ENCODE data around the gene PFN2.

DNA sequence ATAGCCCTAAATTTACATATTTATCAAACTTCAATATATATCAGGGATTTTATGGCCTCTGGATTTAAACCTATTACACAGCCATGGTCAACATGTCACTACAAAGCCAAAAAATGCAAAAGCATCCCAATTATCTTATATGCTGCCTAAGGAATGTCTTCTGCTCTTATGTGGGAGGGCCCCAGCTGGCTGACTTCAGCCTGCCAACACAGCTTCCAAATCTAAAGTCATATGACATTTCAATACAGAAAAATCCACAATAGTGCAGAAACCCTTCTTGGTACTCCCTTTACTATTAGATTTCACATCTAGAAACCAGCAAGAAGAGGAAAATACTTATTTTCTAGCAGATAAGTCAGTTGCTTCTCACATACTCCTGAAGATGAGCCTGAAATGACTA is 6.4 kb downstream of the PFN2 start:
- TF ChIP-seq, protein P1, sequence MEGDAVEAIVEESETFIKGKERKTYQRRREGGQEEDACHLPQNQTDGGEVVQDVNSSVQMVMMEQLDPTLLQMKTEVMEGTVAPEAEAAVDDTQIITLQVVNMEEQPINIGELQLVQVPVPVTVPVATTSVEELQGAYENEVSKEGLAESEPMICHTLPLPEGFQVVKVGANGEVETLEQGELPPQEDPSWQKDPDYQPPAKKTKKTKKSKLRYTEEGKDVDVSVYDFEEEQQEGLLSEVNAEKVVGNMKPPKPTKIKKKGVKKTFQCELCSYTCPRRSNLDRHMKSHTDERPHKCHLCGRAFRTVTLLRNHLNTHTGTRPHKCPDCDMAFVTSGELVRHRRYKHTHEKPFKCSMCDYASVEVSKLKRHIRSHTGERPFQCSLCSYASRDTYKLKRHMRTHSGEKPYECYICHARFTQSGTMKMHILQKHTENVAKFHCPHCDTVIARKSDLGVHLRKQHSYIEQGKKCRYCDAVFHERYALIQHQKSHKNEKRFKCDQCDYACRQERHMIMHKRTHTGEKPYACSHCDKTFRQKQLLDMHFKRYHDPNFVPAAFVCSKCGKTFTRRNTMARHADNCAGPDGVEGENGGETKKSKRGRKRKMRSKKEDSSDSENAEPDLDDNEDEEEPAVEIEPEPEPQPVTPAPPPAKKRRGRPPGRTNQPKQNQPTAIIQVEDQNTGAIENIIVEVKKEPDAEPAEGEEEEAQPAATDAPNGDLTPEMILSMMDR (IDR thresholded peaks at IDR 0.05) = no peak
- TF ChIP-seq POLR2A (IDR thresholded peaks at IDR 0.05) = no peak
